Left lobe of liver (tissue), 2 donors: ENCODE data around the gene PRAMEF10. TPM values are rescaled to one million over a fixed set of nuclear protein-coding genes. Genes with fewer than 3 reads are reported as not detected.
"Not testable (repeated sequence)": the region's sequence is repeated elsewhere in the genome, so short reads cannot be mapped to it uniquely, and the experiment has no call there.

Experiments used
- ATAC-seq: fragments of 200-7000 bp; cut with Tn5 transposase; one replicate; pipeline ENCODE4 v1.9.1; 2020; ENCODE audit warnings: mild to moderate bottlenecking, moderate library complexity
- DNase-seq: peaks from one replicate; pipeline ENCODE4 v3.0.0-alpha.2; 2020; ENCODE audit warnings: low spot score
- total RNA-seq: library from RNA; stranded (reverse); gene quantifications from one replicate; pipeline ENCODE4 v1.2.1, GENCODE V29; 2021
- donor health status: DM: no; HTN: no; CAD: no; lungs with moderate emphysema.
- donor health status: DM: no; HTN: yes; CAD: no.

Gene PRAMEF10
- 0.30 TPM for total RNA-seq

DNA sequence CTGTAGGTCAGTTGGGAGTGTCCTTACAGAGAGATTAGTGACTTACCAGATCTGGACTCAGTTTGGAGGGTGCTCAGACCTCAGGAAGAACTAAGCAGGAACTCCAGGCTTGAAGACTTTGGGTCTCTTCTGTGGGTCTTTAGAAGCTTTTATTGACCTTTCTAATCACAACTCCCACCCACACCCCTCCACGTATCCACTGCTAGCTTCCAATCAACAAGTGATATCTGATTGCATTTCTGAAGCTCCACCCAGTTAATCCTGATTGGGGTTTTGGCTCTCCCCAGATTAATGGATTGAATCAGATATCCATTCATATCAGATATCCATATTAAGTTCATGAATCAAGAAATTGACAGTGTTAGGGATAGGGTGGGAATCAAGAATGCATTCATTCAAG, at the start of gene PRAMEF10:
Gene PRAMEF10, minus strand, starts transcription at position 101 of the 400 bp plus-strand sequence. CDS start 2,423 bp downstream, outside the sequence.
- not testable (repeated sequence) for ATAC-seq

GRCh38 chr1:12947480-12947879, 49.4 kb upstream of the PRAMEF10 start, which contains the start of gene PRAMEF6:
Gene PRAMEF6 (minus strand): TSS chr1:12947580. CDS start chr1:12942518, 5,062 bp downstream.
- not testable (repeated sequence) for ATAC-seq, DNase-seq

More for the DNA sequence above, at the start of gene PRAMEF10:
- not testable (repeated sequence) for DNase-seq

DNA sequence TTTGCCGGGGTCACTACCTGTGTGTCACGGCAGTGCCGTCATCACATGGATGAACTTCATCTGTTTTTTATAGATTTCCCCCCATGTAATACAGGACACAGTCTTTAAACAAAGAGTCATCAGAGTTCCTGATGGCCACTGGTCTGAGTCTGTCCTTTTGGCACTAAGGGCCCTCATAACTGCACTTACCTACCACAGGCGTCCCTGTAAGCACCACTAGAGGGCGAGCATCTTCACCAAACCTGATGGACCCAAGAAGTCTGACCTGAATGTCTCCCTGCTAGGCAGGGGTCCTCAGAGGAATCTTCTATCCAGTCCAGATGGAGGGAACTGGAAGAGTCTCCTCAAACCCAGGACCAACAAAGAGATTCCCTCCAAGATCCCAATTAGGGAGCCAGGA, 26.3 kb upstream of the PRAMEF10 start:
- ATAC-seq, result peak; percentile 91
- not testable (repeated sequence) for DNase-seq

DNA sequence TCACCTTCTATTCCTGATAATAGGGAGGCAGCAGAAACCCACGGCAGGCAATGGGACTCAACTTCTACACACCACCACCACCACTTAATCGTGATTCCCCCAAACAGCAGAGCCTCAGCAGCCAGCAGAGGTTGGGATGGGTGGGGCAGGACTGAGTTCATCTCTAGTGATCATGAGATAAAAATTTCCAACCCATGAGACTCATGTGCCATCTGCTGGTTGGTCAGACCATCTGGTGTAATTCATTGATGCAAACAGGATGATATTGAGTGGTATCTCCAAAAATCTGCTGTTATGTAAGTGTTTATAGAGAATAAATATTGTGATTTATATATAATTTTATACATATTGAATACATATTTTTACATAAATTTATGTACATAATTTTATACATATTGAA, 23.7 kb upstream of the PRAMEF10 start:
- DNase-seq, result not testable (repeated sequence)
- peak; percentile 78 for ATAC-seq

GRCh38 chr1:12916310-12916709, 18.2 kb upstream of the PRAMEF10 start, which contains the start of gene PRAMEF7:
Gene PRAMEF7 (plus strand): TSS chr1:12916610. CDS start chr1:12917693, 1,083 bp downstream.
- not testable (repeated sequence) for ATAC-seq, DNase-seq

DNA sequence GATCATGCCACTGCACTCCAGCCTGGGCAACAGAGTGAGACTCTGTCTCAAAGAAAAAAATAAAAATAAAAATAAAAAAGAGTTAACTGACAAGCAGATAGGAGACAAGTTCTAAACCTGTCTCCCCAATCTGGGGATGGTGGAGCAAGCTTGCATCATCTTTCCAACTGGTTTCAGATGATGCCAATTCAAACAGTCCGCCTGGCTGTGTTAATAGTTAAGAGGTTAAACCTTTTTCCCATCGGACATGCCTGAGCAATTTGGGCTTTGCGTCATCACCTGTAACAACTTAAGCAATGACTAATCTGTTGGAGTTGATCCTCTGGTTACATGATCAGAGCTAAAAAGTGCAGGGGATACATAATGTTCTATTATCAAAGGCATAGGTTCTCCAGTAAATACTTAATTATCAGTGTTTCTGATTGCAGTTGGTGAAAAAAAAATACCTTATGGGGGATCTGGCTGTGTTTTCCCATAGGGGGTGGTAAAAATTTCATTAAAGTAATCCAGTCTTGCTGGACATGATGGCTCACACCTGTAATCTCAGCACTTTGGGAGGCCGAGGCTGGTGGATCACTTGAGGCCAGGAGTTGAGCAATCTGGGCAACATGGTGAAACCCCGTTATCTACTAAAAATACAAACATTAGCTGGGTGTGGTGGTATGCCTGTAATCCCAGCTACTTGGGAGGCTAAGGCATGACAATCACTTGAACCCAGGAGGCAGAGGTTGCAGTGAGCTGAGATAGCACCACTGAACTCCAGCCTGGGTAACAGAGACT, 5.9 kb upstream of the PRAMEF10 start:
- peak; percentile 81 for DNase-seq

DNA sequence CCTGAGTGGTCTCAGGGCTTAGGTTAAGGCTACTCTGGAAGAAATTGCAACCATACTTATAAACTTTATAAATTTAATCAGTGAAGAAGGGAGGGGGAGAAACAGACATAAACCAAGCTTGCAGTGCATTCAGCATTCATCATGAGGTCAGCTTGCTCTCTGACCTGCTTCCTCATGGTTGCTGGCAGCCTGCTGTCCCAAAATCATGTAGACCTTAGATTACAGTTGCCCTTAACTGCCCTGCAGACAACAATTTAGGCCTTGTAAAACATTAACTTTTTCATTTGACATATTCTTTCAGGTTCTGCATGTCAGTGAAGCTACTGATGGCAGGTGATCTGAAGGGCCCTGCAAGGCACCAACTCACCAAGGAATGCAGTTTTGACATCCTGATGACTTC, 1.1 kb upstream of the PRAMEF10 start:
- peak; percentile 57 for ATAC-seq
- not testable (repeated sequence) for DNase-seq

More for the DNA sequence above, 5.9 kb upstream of the PRAMEF10 start:
- ATAC-seq, result peak; percentile 95

DNA sequence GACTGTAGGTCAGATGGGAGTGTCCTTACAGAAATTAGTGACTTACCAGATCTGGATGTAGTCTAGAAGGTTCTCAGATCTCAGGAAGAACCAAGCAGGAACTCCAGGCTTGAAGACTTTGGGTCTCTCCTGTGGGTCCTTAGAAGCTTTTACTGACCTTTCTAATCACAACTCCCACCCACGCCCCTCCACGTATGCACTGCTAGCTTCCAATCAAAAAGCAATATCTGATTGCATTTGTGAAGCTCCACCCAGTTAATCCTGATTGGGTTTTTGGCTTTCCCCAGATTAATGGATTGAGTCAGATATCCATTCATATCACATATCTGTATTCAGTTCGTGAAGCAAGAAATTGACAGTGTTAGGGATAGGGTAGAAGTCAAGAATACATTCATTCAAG, 12.0 kb downstream of the PRAMEF10 start, which contains the start of gene PRAMEF4:
Gene PRAMEF4, minus strand, starts transcription at position 101 of the 400 bp plus-strand sequence. CDS start 2,807 bp downstream, outside the sequence.
- DNase-seq, ATAC-seq: not testable (repeated sequence)

- not testable (repeated sequence) for DNase-seq, ATAC-seq
These were observed 19.6 kb downstream of the PRAMEF10 start for GRCh38 chr1:12878453-12878852.

DNA sequence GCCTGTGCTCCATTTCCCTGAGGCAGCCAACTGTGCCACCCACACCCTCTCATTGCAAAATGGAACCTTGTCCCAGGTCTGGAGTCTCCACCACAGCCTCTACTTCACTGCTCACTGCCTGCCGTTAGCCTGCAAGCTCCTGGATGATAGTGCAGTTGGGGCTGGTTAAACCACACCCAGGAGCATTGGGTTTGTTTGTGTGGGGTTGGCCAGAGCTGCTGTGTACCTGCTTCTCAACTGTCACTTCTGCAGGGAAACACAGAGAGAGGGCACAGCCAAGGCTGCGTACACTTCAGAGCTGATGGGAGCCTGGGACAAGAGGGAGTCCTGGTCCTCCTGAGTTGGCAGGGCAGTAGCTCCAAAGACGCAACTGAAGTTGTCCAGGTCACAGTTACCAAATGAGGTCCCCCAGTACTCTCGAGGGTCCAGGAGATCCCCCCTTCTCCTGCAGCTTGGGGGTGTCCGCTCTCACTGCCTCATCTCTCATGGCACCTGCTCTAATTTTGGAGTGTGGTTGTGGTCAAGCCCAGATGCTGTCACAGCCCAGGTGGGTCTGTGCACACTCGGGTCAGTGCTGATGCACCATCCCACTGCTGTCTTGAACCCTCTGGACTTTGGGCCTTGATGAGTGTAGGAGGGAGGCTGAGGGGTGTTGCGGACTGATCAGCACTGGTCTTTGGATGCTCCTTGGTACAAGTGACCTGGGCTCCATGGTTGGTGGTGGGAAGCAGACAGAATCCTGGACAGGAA, 34.8 kb downstream of the PRAMEF10 start:
- DNase-seq, ATAC-seq: not testable (repeated sequence)

DNA sequence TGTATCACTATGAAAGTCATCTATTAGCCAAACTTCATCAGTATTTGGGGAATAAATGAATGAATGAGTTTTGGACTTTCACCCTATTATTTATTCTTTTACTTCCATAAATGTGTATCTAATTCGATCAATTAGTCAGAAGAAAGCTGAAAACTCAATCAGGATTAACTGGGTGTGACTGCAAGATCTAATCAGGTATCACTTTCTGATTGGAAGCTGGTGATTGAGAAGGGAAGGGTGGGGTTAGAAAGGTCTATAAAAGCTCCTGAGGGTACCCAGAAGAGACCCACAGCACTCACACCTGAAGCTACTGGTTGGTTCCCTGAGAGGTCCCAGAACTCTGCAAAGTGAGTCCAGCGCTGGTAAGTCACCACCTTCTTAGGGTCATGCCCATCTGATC, 41.3 kb downstream of the PRAMEF10 start, which contains the start of gene PRAMEF2:
Gene PRAMEF2, plus strand, starts transcription at position 301 of the 400 bp plus-strand sequence. CDS start 1,924 bp downstream, outside the sequence.
- ATAC-seq, DNase-seq: not testable (repeated sequence)

DNA sequence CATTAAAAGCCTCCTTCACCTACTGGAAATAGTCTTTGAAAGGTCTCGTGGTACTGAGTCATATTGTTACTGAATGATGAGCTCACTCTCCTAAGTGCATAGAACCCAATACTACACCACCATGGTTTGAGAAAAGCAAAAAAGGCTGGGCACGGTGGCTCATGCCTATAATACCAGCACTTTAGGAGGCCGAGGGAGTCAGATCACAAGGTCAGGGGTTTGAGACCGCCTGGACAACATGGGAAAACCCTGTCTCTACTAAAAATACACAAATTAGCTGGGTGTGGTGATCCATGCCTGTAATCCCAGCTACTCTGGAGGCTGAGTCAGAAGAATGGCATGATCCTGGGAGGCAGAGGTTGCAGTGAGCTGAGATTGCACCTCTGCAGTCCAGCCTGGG, 46.3 kb downstream of the PRAMEF10 start:
- no peak for ATAC-seq
- DNase-seq, result no peak

- not testable (repeated sequence) for ATAC-seq, DNase-seq
These were observed 49.5 kb downstream of the PRAMEF10 start, which contains the start of gene HNRNPCL1 for GRCh38 chr1:12848620-12849019. Gene HNRNPCL1 (minus strand): TSS chr1:12848720. CDS start chr1:12848289, 431 bp downstream.

Other genes with a start within 250 kb of the PRAMEF10 start
- not detected for gene AADACL3, start 182.2 kb downstream of the PRAMEF10 start, total RNA-seq
- gene CFAP107, start 152.1 kb downstream of the PRAMEF10 start, total RNA-seq, result not detected
- not detected for gene PRAMEF12, start 124.5 kb downstream of the PRAMEF10 start, total RNA-seq
- not detected for gene PRAMEF1, start 106.9 kb downstream of the PRAMEF10 start, total RNA-seq
- not detected for gene PRAMEF11, start 66.9 kb downstream of the PRAMEF10 start, total RNA-seq
- not detected for gene HNRNPCL1, start 49.5 kb downstream of the PRAMEF10 start, total RNA-seq
- gene PRAMEF2, start 41.2 kb downstream of the PRAMEF10 start, total RNA-seq, result not detected
- not detected for gene PRAMEF4, start 12.1 kb downstream of the PRAMEF10 start, total RNA-seq
- not detected for gene PRAMEF7, start 18.3 kb upstream of the PRAMEF10 start, total RNA-seq
- gene PRAMEF6, start 49.3 kb upstream of the PRAMEF10 start, total RNA-seq, result not detected
- not detected for gene PRAMEF27, start 158.3 kb upstream of the PRAMEF10 start, total RNA-seq
- not detected for gene HNRNPCL3, start 162.5 kb upstream of the PRAMEF10 start, total RNA-seq
- gene PRAMEF25, start 172.5 kb upstream of the PRAMEF10 start, total RNA-seq, result not detected
- not detected for gene HNRNPCL2, start 218.6 kb upstream of the PRAMEF10 start, total RNA-seq